ENCODE measurements around the gene SIPA1. TPM values are rescaled to one million over a fixed set of nuclear protein-coding genes. Genes with fewer than 3 reads are reported as not detected.

The SIPA1 gene
- total and polyA plus RNA-seq, 2 of the 13 experiments (the other 11 are each of a cell fraction or from before 2014, with no cell fraction given), result 5.8 to 7.7 TPM

DNA sequence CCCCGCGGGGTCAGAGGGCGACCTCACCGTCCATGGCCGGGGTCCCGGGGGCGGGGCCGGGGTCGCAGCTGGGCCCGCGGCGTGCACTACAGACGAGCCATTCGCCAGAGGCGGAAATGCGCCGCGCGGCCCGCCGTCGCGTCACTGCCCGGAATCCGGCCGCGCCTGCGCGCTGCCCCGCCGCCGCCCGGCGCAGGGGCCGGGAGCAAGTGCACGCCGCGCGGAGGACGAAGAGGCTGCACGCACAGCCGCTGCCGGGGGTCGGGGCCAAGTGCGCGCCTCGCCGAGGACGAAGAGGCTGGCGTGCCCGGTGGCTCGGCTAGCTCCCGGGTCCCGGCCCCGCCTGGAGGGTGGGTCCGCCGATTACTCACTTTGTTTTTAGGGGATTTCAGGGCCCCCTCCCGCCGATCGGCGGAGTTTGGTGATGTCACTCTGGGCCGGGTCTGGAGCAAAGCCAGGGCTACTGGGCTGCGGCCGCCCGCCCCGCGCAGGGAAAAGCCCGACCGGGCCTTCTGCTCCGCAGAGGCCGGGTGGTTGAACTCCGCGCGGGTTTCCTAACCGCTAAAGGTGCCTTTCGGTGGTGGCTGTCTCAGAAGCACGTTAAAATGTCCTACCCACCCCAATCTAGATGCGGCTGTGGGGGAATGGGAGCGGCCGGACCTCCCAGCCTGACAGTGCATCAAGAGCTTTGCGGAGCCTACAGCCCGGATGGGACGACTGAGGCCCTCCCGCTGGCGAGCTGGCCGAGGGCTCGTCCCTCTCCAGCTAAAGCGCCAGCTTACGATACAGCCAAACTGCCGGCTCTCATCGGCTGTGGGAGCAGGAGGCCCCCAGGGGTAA, 25.1 kb downstream of the SIPA1 start, which contains the start of gene RELA (continued):
- TF ChIP-seq, protein P1, sequence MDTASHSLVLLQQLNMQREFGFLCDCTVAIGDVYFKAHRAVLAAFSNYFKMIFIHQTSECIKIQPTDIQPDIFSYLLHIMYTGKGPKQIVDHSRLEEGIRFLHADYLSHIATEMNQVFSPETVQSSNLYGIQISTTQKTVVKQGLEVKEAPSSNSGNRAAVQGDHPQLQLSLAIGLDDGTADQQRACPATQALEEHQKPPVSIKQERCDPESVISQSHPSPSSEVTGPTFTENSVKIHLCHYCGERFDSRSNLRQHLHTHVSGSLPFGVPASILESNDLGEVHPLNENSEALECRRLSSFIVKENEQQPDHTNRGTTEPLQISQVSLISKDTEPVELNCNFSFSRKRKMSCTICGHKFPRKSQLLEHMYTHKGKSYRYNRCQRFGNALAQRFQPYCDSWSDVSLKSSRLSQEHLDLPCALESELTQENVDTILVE (CRISPR knock-in tag; IDR thresholded peaks at IDR 0.05), result peak; percentile 83
- TF ChIP-seq PITX1 (CRISPR knock-in tag; IDR thresholded peaks at IDR 0.05), result no peak
- 0 out of 2 replicates have a peak, but pooled peaks have one; percentile 31 for TF ChIP-seq GTF3A (CRISPR knock-in tag; conservative IDR thresholded peaks at IDR 0.05)
- no peak for TF ChIP-seq WIZ (CRISPR knock-in tag; IDR thresholded peaks at IDR 0.05)
- TF ChIP-seq REXO4 (CRISPR knock-in tag; IDR thresholded peaks at IDR 0.05; ENCODE audit: borderline replicate concordance), result no peak
- no peak for TF ChIP-seq ZNF33B (CRISPR knock-in tag; IDR thresholded peaks at IDR 0.05)
- TF ChIP-seq SMAD9 (CRISPR knock-in tag; IDR thresholded peaks at IDR 0.05), result no peak
- no peak for TF ChIP-seq PAF1 (CRISPR knock-in tag; IDR thresholded peaks at IDR 0.05)
- TF ChIP-seq, protein P2, sequence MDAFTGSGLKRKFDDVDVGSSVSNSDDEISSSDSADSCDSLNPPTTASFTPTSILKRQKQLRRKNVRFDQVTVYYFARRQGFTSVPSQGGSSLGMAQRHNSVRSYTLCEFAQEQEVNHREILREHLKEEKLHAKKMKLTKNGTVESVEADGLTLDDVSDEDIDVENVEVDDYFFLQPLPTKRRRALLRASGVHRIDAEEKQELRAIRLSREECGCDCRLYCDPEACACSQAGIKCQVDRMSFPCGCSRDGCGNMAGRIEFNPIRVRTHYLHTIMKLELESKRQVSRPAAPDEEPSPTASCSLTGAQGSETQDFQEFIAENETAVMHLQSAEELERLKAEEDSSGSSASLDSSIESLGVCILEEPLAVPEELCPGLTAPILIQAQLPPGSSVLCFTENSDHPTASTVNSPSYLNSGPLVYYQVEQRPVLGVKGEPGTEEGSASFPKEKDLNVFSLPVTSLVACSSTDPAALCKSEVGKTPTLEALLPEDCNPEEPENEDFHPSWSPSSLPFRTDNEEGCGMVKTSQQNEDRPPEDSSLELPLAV (CRISPR knock-in tag; conservative IDR thresholded peaks at IDR 0.05; ENCODE audit: low read depth), result no peak
- TF ChIP-seq, protein P3, sequence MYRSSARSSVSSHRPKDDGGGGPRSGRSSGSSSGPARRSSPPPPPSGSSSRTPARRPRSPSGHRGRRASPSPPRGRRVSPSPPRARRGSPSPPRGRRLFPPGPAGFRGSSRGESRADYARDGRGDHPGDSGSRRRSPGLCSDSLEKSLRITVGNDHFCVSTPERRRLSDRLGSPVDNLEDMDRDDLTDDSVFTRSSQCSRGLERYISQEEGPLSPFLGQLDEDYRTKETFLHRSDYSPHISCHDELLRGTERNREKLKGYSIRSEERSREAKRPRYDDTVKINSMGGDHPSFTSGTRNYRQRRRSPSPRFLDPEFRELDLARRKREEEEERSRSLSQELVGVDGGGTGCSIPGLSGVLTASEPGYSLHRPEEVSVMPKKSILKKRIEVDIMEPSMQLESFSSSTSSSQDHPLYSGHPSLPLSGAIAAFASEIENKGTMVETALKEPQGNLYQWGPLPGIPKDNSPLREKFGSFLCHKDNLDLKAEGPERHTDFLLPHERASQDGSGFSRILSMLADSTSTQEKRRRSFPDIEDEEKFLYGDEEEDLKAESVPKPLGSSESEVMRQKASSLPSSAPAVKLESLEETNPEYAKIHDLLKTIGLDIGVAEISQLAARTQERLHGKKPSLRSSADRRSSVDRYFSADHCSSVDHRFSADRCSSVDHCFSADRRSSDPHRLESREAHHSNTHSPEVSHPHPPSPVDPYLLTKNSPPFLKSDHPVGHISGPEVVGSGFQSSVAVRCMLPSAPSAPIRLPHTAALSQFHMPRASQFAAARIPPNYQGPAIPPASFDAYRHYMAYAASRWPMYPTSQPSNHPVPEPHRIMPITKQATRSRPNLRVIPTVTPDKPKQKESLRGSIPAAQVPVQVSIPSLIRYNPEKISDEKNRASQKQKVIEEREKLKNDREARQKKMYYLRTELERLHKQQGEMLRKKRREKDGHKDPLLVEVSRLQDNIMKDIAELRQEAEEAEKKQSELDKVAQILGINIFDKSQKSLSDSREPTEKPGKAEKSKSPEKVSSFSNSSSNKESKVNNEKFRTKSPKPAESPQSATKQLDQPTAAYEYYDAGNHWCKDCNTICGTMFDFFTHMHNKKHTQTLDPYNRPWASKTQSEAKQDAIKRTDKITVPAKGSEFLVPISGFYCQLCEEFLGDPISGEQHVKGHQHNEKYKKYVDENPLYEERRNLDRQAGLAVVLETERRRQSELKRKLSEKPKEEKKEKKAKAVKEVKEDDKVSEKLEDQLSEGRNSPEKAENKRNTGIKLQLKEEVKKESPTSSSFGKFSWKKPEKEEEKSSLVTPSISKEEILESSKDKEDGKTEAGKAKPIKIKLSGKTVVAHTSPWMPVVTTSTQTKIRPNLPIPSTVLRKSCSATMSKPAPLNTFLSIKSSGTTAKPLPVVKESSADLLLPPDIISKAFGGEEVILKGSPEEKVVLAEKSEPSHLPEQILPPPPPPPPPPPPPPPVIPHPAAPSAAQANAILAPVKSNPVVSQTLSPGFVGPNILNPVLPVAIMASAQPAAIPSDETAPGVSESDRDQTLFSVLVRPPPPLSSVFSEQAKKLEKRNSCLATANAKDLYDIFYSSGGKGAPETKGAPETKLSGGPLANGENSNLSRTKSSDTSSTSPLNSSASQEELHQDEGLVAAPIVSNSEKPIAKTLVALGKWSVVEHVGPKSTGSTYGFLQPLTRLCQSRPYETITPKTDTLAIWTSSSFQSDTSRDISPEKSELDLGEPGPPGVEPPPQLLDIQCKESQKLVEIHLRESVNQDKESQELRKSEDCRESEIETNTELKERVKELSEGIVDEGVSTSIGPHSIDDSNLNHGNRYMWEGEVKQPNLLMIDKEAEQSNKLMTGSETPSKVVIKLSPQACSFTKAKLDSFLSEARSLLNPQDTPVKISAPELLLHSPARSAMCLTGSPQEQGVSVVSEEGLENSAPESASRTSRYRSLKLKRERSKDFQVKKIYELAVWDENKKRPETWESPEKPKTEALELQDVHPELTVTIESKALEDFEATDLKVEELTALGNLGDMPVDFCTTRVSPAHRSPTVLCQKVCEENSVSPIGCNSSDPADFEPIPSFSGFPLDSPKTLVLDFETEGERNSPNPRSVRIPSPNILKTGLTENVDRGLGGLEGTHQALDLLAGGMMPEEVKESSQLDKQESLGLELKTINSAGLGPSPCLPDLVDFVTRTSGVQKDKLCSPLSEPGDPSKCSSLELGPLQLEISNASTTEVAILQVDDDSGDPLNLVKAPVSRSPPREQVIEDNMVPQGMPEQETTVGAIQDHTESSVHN (CRISPR knock-in tag; IDR thresholded peaks at IDR 0.05), result 0 out of 2 replicates have a peak, but pooled peaks have one; percentile 11
- TF ChIP-seq RFXAP (CRISPR knock-in tag; IDR thresholded peaks at IDR 0.05; ENCODE audit: borderline replicate concordance), result no peak
- no peak for TF ChIP-seq ZNF629 (CRISPR knock-in tag; conservative IDR thresholded peaks at IDR 0.05)
- TF ChIP-seq ZNF383 (CRISPR knock-in tag; IDR thresholded peaks at IDR 0.05; ENCODE audit: borderline replicate concordance), result peak; percentile 39; the same call in 1 of the 2 replicates
- TF ChIP-seq ZNF207 (IDR thresholded peaks at IDR 0.05; ENCODE audit: borderline replicate concordance), result no peak
- TF ChIP-seq, protein P4, sequence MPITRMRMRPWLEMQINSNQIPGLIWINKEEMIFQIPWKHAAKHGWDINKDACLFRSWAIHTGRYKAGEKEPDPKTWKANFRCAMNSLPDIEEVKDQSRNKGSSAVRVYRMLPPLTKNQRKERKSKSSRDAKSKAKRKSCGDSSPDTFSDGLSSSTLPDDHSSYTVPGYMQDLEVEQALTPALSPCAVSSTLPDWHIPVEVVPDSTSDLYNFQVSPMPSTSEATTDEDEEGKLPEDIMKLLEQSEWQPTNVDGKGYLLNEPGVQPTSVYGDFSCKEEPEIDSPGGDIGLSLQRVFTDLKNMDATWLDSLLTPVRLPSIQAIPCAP (CRISPR knock-in tag; IDR thresholded peaks at IDR 0.05; ENCODE audit: low read depth), result no peak
- TF ChIP-seq ZSCAN31 (CRISPR knock-in tag; IDR thresholded peaks at IDR 0.05; ENCODE audit: low read depth), result peak; percentile 71
- TF ChIP-seq SIX4 (CRISPR knock-in tag; IDR thresholded peaks at IDR 0.05), result no peak
- TF ChIP-seq HMGA1 (CRISPR knock-in tag; conservative IDR thresholded peaks at IDR 0.05), result no peak
